GM12878 (cell line): ENCODE data around the gene PTPRB. TPM values are rescaled to one million over a fixed set of nuclear protein-coding genes. Genes with fewer than 3 reads are reported as not detected.

Experiments used
- ATAC-seq: fragments of 200-7000 bp; cut with Tn5 transposase; 3 replicates; pipeline ENCODE4 v1.9.1; 2020; ENCODE audit warnings: mild to moderate bottlenecking, moderate library complexity
- BruUV-seq: library from RNA; stranded (reverse); fragments of 400-500 nt; replicated peaks from 2 replicates; lab custom pipeline; 2021; lab: Mats Ljungman, UMichigan
- CTCF ChIA-PET: fragments of 300-600 bp; sonication (Branson Sonifier 250); formaldehyde crosslinking; extraction: SDS; loops from one replicate; lab custom pipeline; 2021; ENCODE audit warnings: inconsistent platforms; lab: Yijun Ruan, JAX
- POLR2A ChIA-PET: fragments of 350-600 bp; formaldehyde crosslinking; extraction: SDS; loops from one replicate; lab custom pipeline; 2021; ENCODE audit warnings: inconsistent platforms; lab: Charles Lee
- RAD21 ChIA-PET: fragments of 300-600 bp; sonication (Branson Sonifier 250); formaldehyde crosslinking; loops from one replicate; lab custom pipeline; 2023; ENCODE audit warnings: antibody characterized with exemption; ENCODE audit not compliant: unreplicated experiment; lab: Charles Lee
- SMC1A ChIA-PET: fragments of 300-600 bp; sonication (Branson Sonifier 250); formaldehyde crosslinking; loops from one replicate; lab custom pipeline; 2023; ENCODE audit not compliant: unreplicated experiment, uncharacterized antibody; lab: Charles Lee
- DNase-seq: peaks from one replicate; pipeline ENCODE4 v3.0.0-alpha.2; 2011; ENCODE audit warnings: low read depth, low spot score
- FAIRE-seq: peaks from 3 replicates; lab custom pipeline; 2011; peaks lifted over from hg19 to GRCh38; lab: Jason Lieb, UNC
- H2AFZ ChIP-seq: 2 replicates; pipeline ENCODE4 v1.6.0; 2011; ENCODE audit warnings: low read depth, low read length, control low read depth; ENCODE audit not compliant: control insufficient read depth
- H3K27ac ChIP-seq: 2 replicates; pipeline ENCODE4 v1.5.1; 2011; ENCODE audit warnings: control low read depth; ENCODE audit not compliant: control insufficient read depth, insufficient read depth
- H3K27me3 ChIP-seq, 2 experiments: replicated peaks in 1 of 2; 2 replicates each; pipeline versions ENCODE4 v1.6.0 to v1.6.1; 2011; ENCODE audit warnings: low read length in 1 of 2; ENCODE audit not compliant: control insufficient read depth in 2 of 2, insufficient read depth in 2 of 2
- H3K36me3 ChIP-seq, 2 experiments: 2 replicates each; pipeline ENCODE4 v1.5.1; 2011; ENCODE audit warnings: low read length in 1 of 2; ENCODE audit not compliant: control insufficient read depth in 2 of 2, insufficient read depth in 2 of 2
- H3K4me1 ChIP-seq: 2 replicates; pipeline ENCODE4 v1.6.1; 2011; ENCODE audit warnings: mild to moderate bottlenecking, low read length, moderate library complexity, mixed read lengths; ENCODE audit not compliant: control insufficient read depth, insufficient read depth
- H3K4me2 ChIP-seq: 2 replicates; pipeline ENCODE4 v1.6.0; 2011; ENCODE audit warnings: control low read depth; ENCODE audit not compliant: control insufficient read depth, insufficient read depth
- H3K4me3 ChIP-seq: fragments of 200-600 bp; sonication (generic); 2 replicates; pipeline ENCODE4 v1.5.1; 2016
- H3K79me2 ChIP-seq: 2 replicates; pipeline ENCODE4 v1.6.0; 2011; ENCODE audit warnings: low read length; ENCODE audit not compliant: control insufficient read depth, insufficient read depth
- H3K9ac ChIP-seq: 2 replicates; pipeline ENCODE4 v1.8.0; 2011; ENCODE audit warnings: low read length, control low read depth, mixed read lengths; ENCODE audit not compliant: control insufficient read depth, insufficient read depth
- H3K9me3 ChIP-seq: replicated peaks from 3 replicates; pipeline ENCODE4 v1.5.1; 2011; ENCODE audit warnings: mild to moderate bottlenecking, low read length; ENCODE audit not compliant: control insufficient read depth, insufficient read depth
- H4K20me1 ChIP-seq: 2 replicates; pipeline ENCODE4 v1.6.0; 2011; ENCODE audit not compliant: control insufficient read depth, insufficient read depth
- KAT2A ChIP-seq: conservative IDR thresholded peaks from 2 replicates; pipeline ENCODE4 v1.6.1; 2011; ENCODE audit warnings: low read depth, low read length; ENCODE audit not compliant: control insufficient read depth
- MEF2B ChIP-seq: fragments of 450-650 bp; IDR thresholded peaks from 2 replicates; pipeline ENCODE4 v1.6.1; 2018; ENCODE audit warnings: mild to moderate bottlenecking, moderate library complexity; ENCODE audit not compliant: partially characterized antibody, poor library complexity, severe bottlenecking
- POLR2A ChIP-seq: IDR thresholded peaks from 2 replicates; pipeline ENCODE4 v1.6.1; 2011; ENCODE audit warnings: low read depth, mild to moderate bottlenecking, low read length
- SIX5 ChIP-seq: IDR thresholded peaks from 2 replicates; pipeline ENCODE4 v1.6.1; 2011; ENCODE audit warnings: mild to moderate bottlenecking, low read depth, low read length, moderate library complexity; ENCODE audit not compliant: severe bottlenecking
- TCF3 ChIP-seq: IDR thresholded peaks from 2 replicates; pipeline ENCODE4 v1.6.1; 2012; ENCODE audit warnings: low read depth, mild to moderate bottlenecking, low read length, borderline replicate concordance; ENCODE audit not compliant: insufficient read depth
- in situ Hi-C: fragments of 300-500 bp; cut with MboI; formaldehyde crosslinking; loops from 9 replicates; pipeline ENCODE4 v1.14.3; 2018; ENCODE audit warnings: mixed read lengths
- intact Hi-C: fragments of 100-400 bp; cut with micrococcal nuclease; formaldehyde crosslinking; loops from one replicate; pipeline ENCODE4 v1.14.2; 2022; ENCODE audit not compliant: unreplicated experiment
- polyA plus RNA-seq, 11 experiments: library from polyadenylated mRNA; depleted of rRNA in 4 of 11; unstranded in 6 of 11; stranded (reverse) in 5 of 11; fragments of >200 nt; fragmentation: Nextera tagmentation in 4 of 11; fragmentation: Illumina TruSeq in 1 of 11; extraction: Ambion mirVana in 4 of 11; extraction: Trizol in 1 of 11; gene quantifications; 1 replicate in 1 of 11; 2 replicates in 10 of 11; pipeline versions ENCODE4 v1.2.1 to v1.2.3, GENCODE V29; 2011 to 2016; ENCODE audit warnings: inconsistent platforms in 2 of 11, missing spikeins in 2 of 11, low read depth in 1 of 11
- total RNA-seq, 4 experiments: library from RNA; depleted of rRNA in 3 of 4; stranded (reverse); fragments of >200 nt in 3 of 4; fragmentation: Illumina TruSeq in 1 of 4; extraction: Trizol in 1 of 4; gene quantifications; 2 replicates each; pipeline versions ENCODE4 v1.2.1 to v1.2.3, GENCODE V29; 2013 to 2021
- TF ChIP-seq, protein P1 (sequence below): IDR thresholded peaks from 2 replicates; pipeline ENCODE4 v1.6.1; 2012; ENCODE audit warnings: low read depth, low read length, improper control_type of control experiment

PTPRB gene
- total and polyA plus RNA-seq, 10 of the 15 experiments (the other 5 are each of a cell fraction or from before 2014, with no cell fraction given) = 0.03 to 0.35 (median 0.05) TPM

- no peak for TF ChIP-seq MEF2B
- TF ChIP-seq, protein P1, sequence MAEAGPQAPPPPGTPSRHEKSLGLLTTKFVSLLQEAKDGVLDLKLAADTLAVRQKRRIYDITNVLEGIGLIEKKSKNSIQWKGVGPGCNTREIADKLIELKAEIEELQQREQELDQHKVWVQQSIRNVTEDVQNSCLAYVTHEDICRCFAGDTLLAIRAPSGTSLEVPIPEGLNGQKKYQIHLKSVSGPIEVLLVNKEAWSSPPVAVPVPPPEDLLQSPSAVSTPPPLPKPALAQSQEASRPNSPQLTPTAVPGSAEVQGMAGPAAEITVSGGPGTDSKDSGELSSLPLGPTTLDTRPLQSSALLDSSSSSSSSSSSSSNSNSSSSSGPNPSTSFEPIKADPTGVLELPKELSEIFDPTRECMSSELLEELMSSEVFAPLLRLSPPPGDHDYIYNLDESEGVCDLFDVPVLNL = no peak
Measured at GRCh38 chr12:70608184-70608583, 29.0 kb downstream of the PTPRB start (continued).

- in situ Hi-C loops = no loop called here
- RAD21 ChIA-PET = no interaction called here
- no TSS peak for BruUV-seq
Measured at GRCh38 chr12:70607107-70607506, 30.1 kb downstream of the PTPRB start.

More at GRCh38 chr12:70607107-70607506, 30.1 kb downstream of the PTPRB start:
- FAIRE-seq (no peak), ATAC-seq (no peak), DNase-seq (no peak)
- Histone ChIP-seq H3K36me3 (no peaks in the 10 kb centered on the region), H3K4me2 (no peak overlapping the region), H3K79me2 (no peaks in the 10 kb centered on the region), H2AFZ (no peak overlapping the region), H3K27me3 (peaks cover 2% of the 10 kb centered on the region in 2 experiments; a peak in 3 of 4 replicates), H3K9ac (no peak overlapping the region), H3K4me1 (no peaks in the 10 kb centered on the region), H3K4me3 (no peak overlapping the region), H3K27ac (no peak overlapping the region), H3K9me3 (no peaks in the 10 kb centered on the region), H4K20me1 (no peaks in the 10 kb centered on the region)
- intact Hi-C loops = no loop called here
- ChIA-PET CTCF (no interaction called here), POLR2A (no interaction called here), SMC1A (interaction anchor here (0.7 kb wide), 1 partner anchor 10 kb away, joined by 4 read pairs; no protein-coding TSS in a partner anchor)
- no peak for TF ChIP-seq MEF2B
- TF ChIP-seq SIX5 = no peak
- no peak for TF ChIP-seq POLR2A
- TF ChIP-seq KAT2A = no peak
- no peak for TF ChIP-seq TCF3
